ENCODE data around the gene CCDC106.
A peak's percentile ranks its signal among the peaks of the same experiment; 100 is the strongest.

The CCDC106 gene

DNA sequence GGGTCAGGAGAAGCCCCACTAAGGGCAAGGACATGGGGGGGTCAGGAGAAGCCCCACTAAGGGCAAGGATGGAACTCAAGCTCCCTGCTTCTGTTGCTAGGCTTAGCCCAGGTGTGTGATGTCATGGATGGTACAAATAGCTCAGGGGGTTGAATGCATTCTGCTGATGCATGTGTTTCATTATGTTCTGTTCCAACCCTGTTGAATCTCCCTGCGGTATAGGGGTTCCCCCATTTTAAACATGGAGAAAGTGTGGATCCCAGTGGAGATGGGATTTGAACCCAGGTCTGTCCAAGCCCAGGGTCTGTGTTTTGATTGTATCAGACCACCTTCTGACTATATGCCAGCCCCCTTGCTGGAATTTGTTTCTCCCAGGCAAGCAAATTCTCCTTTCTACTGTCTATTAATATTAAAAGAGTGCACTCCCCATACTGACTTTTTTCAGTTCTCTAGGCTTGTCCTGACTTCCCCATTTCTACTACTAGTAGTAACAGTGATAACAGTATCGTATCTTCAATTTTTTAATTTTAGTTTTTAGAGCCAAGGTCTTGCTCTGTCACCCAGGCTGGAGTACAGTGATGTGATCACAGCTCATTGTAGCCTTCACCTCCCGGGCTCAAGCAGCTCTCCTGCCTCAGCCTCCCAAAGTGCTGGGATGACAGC, 35.9 kb upstream of the CCDC106 start:
- ChIA-PET POLR2A (ENCODE audit: low non-redundant PET) (interaction anchor here (0.7 kb wide), 1 partner anchor 12 kb away, joined by 3 read pairs; the partner anchor contains the start of gene ZNF784), CTCF (interaction anchor here (0.8 kb wide), 1 partner anchor 20 kb away, joined by 5 read pairs; no protein-coding TSS in a partner anchor)
- H3K27ac ChIP-seq = peak overlapping the region; percentile 27
- no peak for DNase-seq (ENCODE audit: low spot score)
- TF ChIP-seq, protein P1, sequence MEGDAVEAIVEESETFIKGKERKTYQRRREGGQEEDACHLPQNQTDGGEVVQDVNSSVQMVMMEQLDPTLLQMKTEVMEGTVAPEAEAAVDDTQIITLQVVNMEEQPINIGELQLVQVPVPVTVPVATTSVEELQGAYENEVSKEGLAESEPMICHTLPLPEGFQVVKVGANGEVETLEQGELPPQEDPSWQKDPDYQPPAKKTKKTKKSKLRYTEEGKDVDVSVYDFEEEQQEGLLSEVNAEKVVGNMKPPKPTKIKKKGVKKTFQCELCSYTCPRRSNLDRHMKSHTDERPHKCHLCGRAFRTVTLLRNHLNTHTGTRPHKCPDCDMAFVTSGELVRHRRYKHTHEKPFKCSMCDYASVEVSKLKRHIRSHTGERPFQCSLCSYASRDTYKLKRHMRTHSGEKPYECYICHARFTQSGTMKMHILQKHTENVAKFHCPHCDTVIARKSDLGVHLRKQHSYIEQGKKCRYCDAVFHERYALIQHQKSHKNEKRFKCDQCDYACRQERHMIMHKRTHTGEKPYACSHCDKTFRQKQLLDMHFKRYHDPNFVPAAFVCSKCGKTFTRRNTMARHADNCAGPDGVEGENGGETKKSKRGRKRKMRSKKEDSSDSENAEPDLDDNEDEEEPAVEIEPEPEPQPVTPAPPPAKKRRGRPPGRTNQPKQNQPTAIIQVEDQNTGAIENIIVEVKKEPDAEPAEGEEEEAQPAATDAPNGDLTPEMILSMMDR (conservative IDR thresholded peaks at IDR 0.05; ENCODE audit: low read depth) = no peak

DNA sequence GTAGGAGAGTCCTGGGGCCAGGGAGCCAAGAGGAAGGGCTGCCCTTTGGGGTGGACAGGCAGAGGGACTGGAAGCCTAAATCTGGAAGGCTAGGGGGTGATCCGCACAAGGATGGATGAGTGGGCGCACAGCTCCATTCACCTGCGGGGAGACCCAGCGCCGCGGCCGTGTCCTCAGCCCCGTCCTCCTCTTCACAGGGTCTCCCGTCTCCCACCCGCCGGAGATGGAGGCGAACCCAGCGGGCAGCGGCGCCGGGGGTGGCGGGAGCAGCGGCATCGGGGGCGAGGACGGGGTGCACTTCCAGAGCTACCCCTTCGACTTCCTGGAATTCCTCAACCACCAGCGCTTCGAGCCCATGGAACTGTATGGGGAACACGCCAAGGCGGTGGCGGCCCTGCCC, 34.6 kb upstream of the CCDC106 start:
- CTCF ChIA-PET = interaction anchor here (0.7 kb wide), 1 partner anchor 102 kb away, joined by 4 read pairs; no protein-coding TSS in a partner anchor
- POLR2A ChIA-PET (ENCODE audit: low non-redundant PET) = no interaction called here
- peak overlapping the region; percentile 27; the same call in 1 of the 2 replicates for H3K27ac ChIP-seq
- TF ChIP-seq, protein P1 (conservative IDR thresholded peaks at IDR 0.05; ENCODE audit: low read depth) = no peak
- DNase-seq (ENCODE audit: low spot score) = no peak

DNA sequence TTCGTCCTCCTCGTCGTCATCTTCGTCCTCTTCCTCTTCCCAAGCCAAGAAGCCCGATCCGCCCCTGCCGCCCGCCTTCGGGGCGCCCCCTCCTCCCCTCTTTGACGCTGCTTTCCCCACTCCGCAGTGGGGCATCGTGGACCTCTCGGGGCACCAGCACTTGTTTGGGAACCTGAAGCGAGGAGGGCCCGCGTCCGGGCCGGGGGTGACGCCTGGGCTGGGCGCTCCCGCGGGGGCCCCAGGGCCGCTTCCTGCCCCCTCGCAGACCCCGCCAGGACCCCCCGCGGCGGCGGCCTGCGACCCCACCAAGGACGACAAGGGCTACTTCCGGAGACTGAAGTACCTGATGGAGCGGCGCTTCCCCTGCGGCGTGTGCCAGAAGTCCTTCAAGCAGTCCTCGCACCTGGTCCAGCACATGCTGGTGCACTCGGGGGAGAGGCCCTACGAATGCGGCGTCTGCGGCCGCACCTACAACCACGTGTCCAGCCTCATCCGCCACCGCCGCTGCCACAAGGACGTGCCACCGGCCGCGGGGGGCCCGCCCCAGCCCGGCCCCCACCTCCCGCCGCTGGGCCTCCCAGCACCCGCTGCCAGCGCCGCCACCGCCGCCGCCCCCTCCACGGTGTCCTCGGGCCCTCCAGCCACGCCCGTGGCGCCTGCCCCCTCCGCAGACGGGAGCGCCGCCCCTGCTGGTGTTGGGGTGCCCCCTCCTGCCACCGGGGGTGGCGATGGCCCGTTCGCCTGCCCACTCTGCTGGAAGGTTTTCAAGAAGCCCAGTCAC, 33.9 kb upstream of the CCDC106 start:
- TF ChIP-seq, protein P1 (conservative IDR thresholded peaks at IDR 0.05; ENCODE audit: low read depth) = no peak
- POLR2A ChIA-PET (ENCODE audit: low non-redundant PET) = no interaction called here
- DNase-seq (ENCODE audit: low spot score) = no peak
- CTCF ChIA-PET = no interaction called here
- H3K27ac ChIP-seq = no peak overlapping the region

DNA sequence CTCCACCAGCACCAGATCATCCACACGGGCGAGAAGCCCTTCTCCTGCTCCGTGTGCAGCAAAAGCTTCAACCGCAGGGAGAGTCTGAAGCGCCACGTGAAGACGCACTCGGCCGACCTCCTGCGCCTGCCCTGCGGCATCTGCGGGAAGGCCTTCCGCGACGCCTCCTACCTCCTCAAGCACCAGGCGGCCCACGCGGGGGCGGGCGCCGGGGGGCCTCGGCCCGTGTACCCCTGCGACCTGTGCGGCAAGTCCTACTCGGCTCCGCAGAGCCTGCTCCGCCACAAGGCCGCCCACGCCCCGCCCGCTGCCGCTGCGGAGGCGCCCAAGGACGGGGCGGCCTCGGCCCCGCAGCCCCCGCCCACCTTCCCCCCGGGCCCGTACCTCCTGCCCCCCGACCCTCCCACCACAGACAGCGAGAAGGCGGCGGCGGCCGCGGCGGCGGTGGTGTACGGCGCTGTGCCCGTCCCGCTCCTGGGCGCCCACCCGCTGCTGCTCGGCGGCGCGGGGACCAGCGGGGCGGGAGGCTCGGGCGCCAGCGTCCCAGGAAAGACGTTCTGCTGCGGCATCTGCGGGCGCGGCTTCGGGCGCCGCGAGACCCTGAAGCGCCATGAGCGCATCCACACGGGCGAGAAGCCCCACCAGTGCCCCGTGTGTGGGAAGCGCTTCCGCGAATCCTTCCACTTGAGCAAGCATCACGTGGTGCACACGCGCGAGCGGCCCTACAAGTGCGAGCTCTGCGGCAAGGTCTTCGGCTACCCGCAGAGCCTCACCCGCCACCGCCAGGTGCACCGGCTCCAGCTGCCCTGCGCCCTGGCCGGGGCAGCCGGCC, 33.1 kb upstream of the CCDC106 start:
- ChIA-PET CTCF (no interaction called here), POLR2A (ENCODE audit: low non-redundant PET) (no interaction called here)
- no peak for DNase-seq (ENCODE audit: low spot score)
- no peak overlapping the region for H3K27ac ChIP-seq
- TF ChIP-seq, protein P1 (conservative IDR thresholded peaks at IDR 0.05; ENCODE audit: low read depth) = no peak

DNA sequence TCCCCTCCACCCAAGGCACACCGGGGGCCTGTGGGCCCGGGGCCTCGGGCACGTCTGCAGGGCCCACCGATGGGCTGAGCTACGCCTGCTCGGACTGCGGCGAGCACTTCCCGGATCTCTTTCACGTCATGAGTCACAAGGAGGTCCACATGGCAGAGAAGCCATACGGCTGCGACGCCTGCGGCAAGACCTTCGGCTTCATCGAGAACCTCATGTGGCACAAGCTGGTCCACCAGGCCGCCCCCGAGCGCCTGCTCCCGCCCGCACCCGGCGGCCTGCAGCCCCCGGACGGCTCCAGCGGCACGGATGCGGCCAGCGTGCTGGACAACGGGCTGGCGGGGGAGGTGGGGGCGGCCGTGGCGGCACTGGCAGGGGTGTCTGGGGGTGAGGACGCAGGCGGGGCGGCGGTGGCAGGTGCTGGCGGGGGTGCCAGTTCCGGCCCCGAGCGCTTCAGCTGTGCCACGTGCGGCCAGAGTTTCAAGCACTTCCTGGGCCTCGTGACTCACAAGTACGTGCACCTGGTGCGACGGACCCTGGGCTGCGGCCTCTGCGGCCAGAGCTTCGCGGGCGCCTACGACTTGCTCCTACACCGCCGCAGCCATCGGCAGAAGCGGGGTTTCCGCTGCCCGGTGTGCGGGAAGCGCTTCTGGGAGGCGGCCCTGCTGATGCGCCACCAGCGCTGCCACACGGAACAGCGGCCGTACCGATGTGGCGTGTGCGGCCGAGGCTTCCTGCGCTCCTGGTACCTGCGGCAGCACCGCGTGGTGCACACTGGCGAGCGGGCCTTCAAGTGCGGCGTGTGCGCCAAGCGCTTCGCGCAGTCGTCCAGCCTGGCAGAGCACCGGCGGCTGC, 32.2 kb upstream of the CCDC106 start:
- CTCF ChIA-PET = no interaction called here
- no peak for DNase-seq (ENCODE audit: low spot score)
- TF ChIP-seq, protein P1 (conservative IDR thresholded peaks at IDR 0.05; ENCODE audit: low read depth) = no peak
- POLR2A ChIA-PET (ENCODE audit: low non-redundant PET) = no interaction called here
- no peak overlapping the region for H3K27ac ChIP-seq
